HEK293 (cell line): ENCODE results near the gene DCHS1.

Experiments used
- CTCF ChIA-PET: fragments of 350-600 bp; formaldehyde crosslinking; extraction: SDS; loops from one replicate; lab custom pipeline; 2021; ENCODE audit warnings: antibody characterized with exemption; lab: Yijun Ruan, JAX
- POLR2A ChIA-PET: fragments of 300-600 bp; formaldehyde crosslinking; extraction: SDS; loops from one replicate; lab custom pipeline; 2020; ENCODE audit warnings: antibody characterized with exemption, inconsistent platforms; lab: Yijun Ruan, JAX
- H3K27ac ChIP-seq: fragments of 200-500 bp; sonication (Bioruptor generic); 2 replicates; pipeline ENCODE4 v1.5.1; 2014; ENCODE audit warnings: low read depth, low read length, control low read depth, inconsistent platforms; ENCODE audit errors: extremely low read depth
- H3K36me3 ChIP-seq, 2 experiments: fragments of 200-500 bp in 1 of 2; sonication (Bioruptor generic) in 1 of 2; 1 replicate in 1 of 2; 2 replicates in 1 of 2; pipeline ENCODE4 v1.5.1; 2014 to 2017; ENCODE audit warnings: inconsistent platforms in 2 of 2, low read length in 2 of 2; ENCODE audit not compliant: control insufficient read depth in 2 of 2, insufficient read depth in 1 of 2
- H3K4me1 ChIP-seq: fragments of 200-500 bp; sonication (Bioruptor generic); 2 replicates; pipeline ENCODE4 v1.5.1; 2014; ENCODE audit warnings: mild to moderate bottlenecking, low read length, inconsistent platforms; ENCODE audit not compliant: control insufficient read depth, insufficient read depth
- H3K4me3 ChIP-seq: 2 replicates; pipeline ENCODE4 v1.5.1; 2011; ENCODE audit warnings: low read depth, mild to moderate bottlenecking, control low read depth, low read length, moderate library complexity
- H3K9me3 ChIP-seq: fragments of 200-500 bp; sonication (Bioruptor generic); 2 replicates; pipeline ENCODE4 v1.5.1; 2014; ENCODE audit warnings: low read depth, low read length, inconsistent platforms; ENCODE audit not compliant: control insufficient read depth, insufficient read depth
- GLIS2 ChIP-seq: fragments of 450-650 bp; formaldehyde crosslinking; IDR thresholded peaks from 2 replicates; pipeline ENCODE4 v1.5.1; 2016; ENCODE audit warnings: missing biosample characterization, missing genetic modification characterization
- KLF17 ChIP-seq: fragments of 450-650 bp; formaldehyde crosslinking; IDR thresholded peaks from 2 replicates; pipeline ENCODE4 v1.5.1; 2016; ENCODE audit warnings: missing biosample characterization, missing genetic modification characterization
- MYNN ChIP-seq: fragments of 450-650 bp; formaldehyde crosslinking; IDR thresholded peaks from 2 replicates; pipeline ENCODE4 v1.5.1; 2016; ENCODE audit warnings: missing biosample characterization, missing genetic modification characterization, borderline replicate concordance
- RBAK ChIP-seq: fragments of 450-650 bp; formaldehyde crosslinking; IDR thresholded peaks from 2 replicates; pipeline ENCODE4 v1.5.1; 2016; ENCODE audit warnings: missing biosample characterization, missing genetic modification characterization
- REST ChIP-seq: fragments of 450-650 bp; formaldehyde crosslinking; IDR thresholded peaks from 2 replicates; pipeline ENCODE4 v1.5.1; 2016; ENCODE audit warnings: missing biosample characterization, missing genetic modification characterization
- SP2 ChIP-seq: fragments of 450-650 bp; formaldehyde crosslinking; IDR thresholded peaks from 2 replicates; pipeline ENCODE4 v1.5.1; 2016; ENCODE audit warnings: missing biosample characterization, missing genetic modification characterization
- TRIM28 ChIP-seq: IDR thresholded peaks from 2 replicates; pipeline ENCODE4 v1.6.1; 2011; ENCODE audit warnings: low read length, control low read depth, borderline replicate concordance
- ZBTB7A ChIP-seq: fragments of 450-650 bp; formaldehyde crosslinking; IDR thresholded peaks from 2 replicates; pipeline ENCODE4 v1.5.1; 2016; ENCODE audit warnings: low read depth, missing biosample characterization, missing genetic modification characterization
- ZFP41 ChIP-seq: fragments of 450-650 bp; formaldehyde crosslinking; IDR thresholded peaks from 2 replicates; pipeline ENCODE4 v1.5.1; 2016; ENCODE audit warnings: missing biosample characterization, missing genetic modification characterization, borderline replicate concordance
- ZIC2 ChIP-seq: fragments of 450-650 bp; formaldehyde crosslinking; IDR thresholded peaks from 2 replicates; pipeline ENCODE4 v1.5.1; 2016; ENCODE audit warnings: missing biosample characterization, missing genetic modification characterization
- ZNF133 ChIP-seq: fragments of 450-650 bp; formaldehyde crosslinking; IDR thresholded peaks from 2 replicates; pipeline ENCODE4 v1.5.1; 2016; ENCODE audit warnings: missing biosample characterization, missing genetic modification characterization
- ZNF138 ChIP-seq: fragments of 450-650 bp; formaldehyde crosslinking; IDR thresholded peaks from 2 replicates; pipeline ENCODE4 v1.5.1; 2016; ENCODE audit warnings: missing biosample characterization, missing genetic modification characterization, borderline replicate concordance
- ZNF169 ChIP-seq: fragments of 450-650 bp; formaldehyde crosslinking; IDR thresholded peaks from 2 replicates; pipeline ENCODE4 v1.5.1; 2016; ENCODE audit warnings: missing biosample characterization, missing genetic modification characterization
- ZNF19 ChIP-seq: fragments of 450-650 bp; formaldehyde crosslinking; IDR thresholded peaks from 2 replicates; pipeline ENCODE4; 2016; ENCODE audit warnings: missing biosample characterization, missing genetic modification characterization, low read depth
- ZNF214 ChIP-seq: fragments of 450-650 bp; formaldehyde crosslinking; IDR thresholded peaks from 2 replicates; pipeline ENCODE4 v1.5.1; 2017; ENCODE audit warnings: missing biosample characterization, mild to moderate bottlenecking, missing genetic modification characterization, borderline replicate concordance
- ZNF23 ChIP-seq: fragments of 450-650 bp; formaldehyde crosslinking; IDR thresholded peaks from 2 replicates; pipeline ENCODE4 v1.5.1; 2016; ENCODE audit warnings: missing biosample characterization, missing genetic modification characterization, borderline replicate concordance
- ZNF274 ChIP-seq, 2 experiments: fragments of 200-500 bp in 1 of 2; fragments of 450-650 bp in 1 of 2; sonication (Bioruptor generic) in 1 of 2; formaldehyde crosslinking in 1 of 2; IDR thresholded peaks; 2 replicates each; pipeline versions ENCODE4 v1.5.1 to v1.6.1; 2014 to 2016; ENCODE audit warnings: borderline replicate concordance in 1 of 2, inconsistent platforms in 1 of 2, low read length in 1 of 2, missing biosample characterization in 1 of 2, missing genetic modification characterization in 1 of 2
- ZNF292 ChIP-seq: fragments of 450-650 bp; formaldehyde crosslinking; IDR thresholded peaks from 2 replicates; pipeline ENCODE4 v1.5.1; 2016; ENCODE audit warnings: low read depth, missing biosample characterization, missing genetic modification characterization, borderline replicate concordance
- ZNF311 ChIP-seq: fragments of 450-650 bp; formaldehyde crosslinking; IDR thresholded peaks from 2 replicates; pipeline ENCODE4 v1.5.1; 2017; ENCODE audit warnings: missing biosample characterization, missing genetic modification characterization, borderline replicate concordance
- ZNF354C ChIP-seq: fragments of 450-650 bp; formaldehyde crosslinking; IDR thresholded peaks from 2 replicates; pipeline ENCODE4 v1.5.1; 2016; ENCODE audit warnings: missing biosample characterization, missing genetic modification characterization, low read depth, borderline replicate concordance
- ZNF37A ChIP-seq: fragments of 450-650 bp; IDR thresholded peaks from 2 replicates; pipeline ENCODE4 v1.5.1; 2018; ENCODE audit warnings: missing biosample characterization, missing genetic modification characterization
- ZNF621 ChIP-seq: fragments of 450-650 bp; formaldehyde crosslinking; IDR thresholded peaks from 2 replicates; pipeline ENCODE4 v1.5.1; 2017; ENCODE audit warnings: missing biosample characterization, missing genetic modification characterization
- ZNF670 ChIP-seq: fragments of 450-650 bp; formaldehyde crosslinking; IDR thresholded peaks from 2 replicates; pipeline ENCODE4 v1.5.1; 2016; ENCODE audit warnings: missing biosample characterization, missing genetic modification characterization, low read depth
- ZNF707 ChIP-seq: fragments of 450-650 bp; formaldehyde crosslinking; IDR thresholded peaks from 2 replicates; pipeline ENCODE4 v1.5.1; 2016; ENCODE audit warnings: missing biosample characterization, missing genetic modification characterization
- ZNF792 ChIP-seq: fragments of 450-650 bp; formaldehyde crosslinking; IDR thresholded peaks from 2 replicates; pipeline ENCODE4 v1.5.1; 2016; ENCODE audit warnings: missing biosample characterization, missing genetic modification characterization
- ZNF837 ChIP-seq: fragments of 450-650 bp; formaldehyde crosslinking; IDR thresholded peaks from 2 replicates; pipeline ENCODE4 v1.5.1; 2016; ENCODE audit warnings: missing biosample characterization, missing genetic modification characterization
- ZSCAN16 ChIP-seq: fragments of 450-650 bp; formaldehyde crosslinking; IDR thresholded peaks from 2 replicates; pipeline ENCODE4 v1.5.1; 2016; ENCODE audit warnings: missing biosample characterization, missing genetic modification characterization

DCHS1 gene

GRCh38 chr11:6599881-6600390 lies 55.7 kb downstream of the DCHS1 start:
- no peaks in the 10 kb centered on the region for H3K9me3 ChIP-seq
- no peak overlapping the region for H3K4me3 ChIP-seq
- ChIA-PET POLR2A (interaction anchor here (1.2 kb wide), 1 partner anchor 12 kb away, joined by 3 read pairs; the partner anchor contains the start of gene TAF10), CTCF (no interaction called here)
- TF ChIP-seq ZNF837 (tag by site-specific recombination) (no peak), ZFP41 (no peak), MYNN (no peak), ZBTB7A (tag by site-specific recombination) (no peak), ZNF354C (tag by site-specific recombination) (no peak), ZNF19 (no peak), ZNF169 (tag by site-specific recombination) (no peak), ZNF214 (tag by site-specific recombination) (no peak), KLF17 (tag by site-specific recombination) (no peak)
- peaks cover 0 to 71% of the 10 kb centered on the region in 2 experiments; a peak in 1 of 3 replicates for H3K36me3 ChIP-seq
- H3K4me1 ChIP-seq, result no peaks in the 10 kb centered on the region
- no peak overlapping the region for H3K27ac ChIP-seq

GRCh38 chr11:6599449-6599848 lies 56.2 kb downstream of the DCHS1 start:
- CTCF ChIA-PET, result interaction anchor here (0.6 kb wide), 1 partner anchor 25 kb away, joined by 6 read pairs; no protein-coding TSS in a partner anchor
- Histone ChIP-seq H3K4me3 (no peak overlapping the region), H3K9me3 (no peaks in the 10 kb centered on the region), H3K36me3 (peaks cover 0 to 75% of the 10 kb centered on the region in 2 experiments; a peak in 1 of 3 replicates), H3K4me1 (no peaks in the 10 kb centered on the region), H3K27ac (no peak overlapping the region)
- POLR2A ChIA-PET, result interaction anchor here (0.5 to 1.2 kb wide), 2 partner anchors 12 to 89 kb away, joined by 3 to 8 read pairs; partner anchors contain the start of gene TAF10
- TF ChIP-seq GLIS2 (tag by site-specific recombination), result no peak

GRCh38 chr11:6598555-6598954 lies 57.1 kb downstream of the DCHS1 start:
- peaks cover 0 to 83% of the 10 kb centered on the region in 2 experiments; a peak in 1 of 3 replicates for H3K36me3 ChIP-seq

More at GRCh38 chr11:6598555-6598954, 57.1 kb downstream of the DCHS1 start:
- Histone ChIP-seq H3K4me1 (no peaks in the 10 kb centered on the region), H3K9me3 (no peaks in the 10 kb centered on the region), H3K27ac (no peak overlapping the region), H3K4me3 (no peak overlapping the region)
- TF ChIP-seq ZNF133 (tag by site-specific recombination), result no peak
- no peak for TF ChIP-seq RBAK (tag by site-specific recombination)
- no peak for TF ChIP-seq ZNF292
- no peak for TF ChIP-seq ZIC2 (tag by site-specific recombination)
- no peak for TF ChIP-seq ZNF274 (IDR thresholded peaks at IDR 0.05; ENCODE audit: low read length)
- TF ChIP-seq ZNF274 (tag by site-specific recombination; IDR thresholded peaks at IDR 0.05; ENCODE audit: borderline replicate concordance), result no peak
- TF ChIP-seq ZNF670, result no peak
- no peak for TF ChIP-seq ZNF138 (tag by site-specific recombination)
- TF ChIP-seq ZBTB7A (tag by site-specific recombination), result no peak
- TF ChIP-seq SP2 (tag by site-specific recombination), result no peak
- TF ChIP-seq ZNF621, result no peak
- no peak for TF ChIP-seq REST (tag by site-specific recombination)
- TF ChIP-seq TRIM28, result no peak
- no peak for TF ChIP-seq ZNF37A
- TF ChIP-seq ZSCAN16 (tag by site-specific recombination), result no peak
- TF ChIP-seq ZNF311 (tag by site-specific recombination), result no peak
- no peak for TF ChIP-seq ZNF707 (tag by site-specific recombination)
- no peak for TF ChIP-seq ZNF792
- TF ChIP-seq ZNF23 (tag by site-specific recombination), result no peak
- ChIA-PET POLR2A (no interaction called here), CTCF (no interaction called here)
